ENCODE measurements around the gene LBP. TPM values are rescaled to one million over a fixed set of nuclear protein-coding genes. Genes with fewer than 3 reads are reported as not detected.
"Not testable (repeated sequence)": the region's sequence is repeated elsewhere in the genome, so short reads cannot be mapped to it uniquely, and the experiment has no call there.

Gene LBP
- total RNA-seq, 4 donors from 2014 or later = 0.45 to 3.4 (median 2.3) TPM

DNA sequence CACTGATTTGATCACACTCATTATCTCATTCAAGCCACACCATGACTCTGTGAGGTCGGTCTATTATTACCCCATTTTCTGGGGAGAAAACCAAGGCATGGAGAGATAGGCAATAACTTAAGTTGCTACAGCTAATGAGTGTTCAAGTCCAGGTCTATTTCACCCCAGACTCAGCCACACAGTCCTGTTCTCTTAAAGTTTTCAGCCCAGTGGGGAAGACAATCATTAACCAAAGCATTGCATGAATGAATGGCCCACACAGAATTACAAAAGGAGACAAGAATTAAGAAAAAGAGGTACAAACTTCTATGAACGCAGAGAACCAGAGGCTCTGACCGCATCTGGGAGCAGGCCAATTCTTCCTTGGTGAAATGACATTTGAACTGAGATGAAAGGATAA, 35.2 kb upstream of the LBP start:
- Histone ChIP-seq H3K36me3 (no peaks in the 10 kb centered on the region), H3K27ac (no peak overlapping the region), H3K4me1 (no peaks in the 10 kb centered on the region), H3K4me3 (replicated peaks in 1 of 3) (no peak overlapping the region), H3K9me3 (no peaks in the 10 kb centered on the region), H3K27me3 (no peaks in the 10 kb centered on the region)
- TF ChIP-seq POLR2A (IDR thresholded peaks at IDR 0.05) (no peak), CTCF (IDR thresholded peaks at IDR 0.05) (no peak)
- no peak for DNase-seq
- intact Hi-C loops (cut with DNase I) = no loop called here
- 91 to 94% methylated on average over 3 of the region's 3 CpGs for WGBS, 2 donors

GRCh38 chr20:38311491-38311890, 34.8 kb upstream of the LBP start:
- Histone ChIP-seq H3K27ac (no peak overlapping the region), H3K27me3 (no peaks in the 10 kb centered on the region), H3K9me3 (no peaks in the 10 kb centered on the region), H3K36me3 (no peaks in the 10 kb centered on the region), H3K4me3 (replicated peaks in 1 of 3) (no peak overlapping the region), H3K4me1 (no peaks in the 10 kb centered on the region)
- TF ChIP-seq CTCF (IDR thresholded peaks at IDR 0.05) (no peak), POLR2A (IDR thresholded peaks at IDR 0.05) (no peak)
- intact Hi-C loops (cut with DNase I) = no loop called here
- no peak for DNase-seq
- 55 to 64% methylated on average over 3 of the region's 3 CpGs for WGBS, 2 donors

- Histone ChIP-seq H3K4me3 (replicated peaks in 1 of 3) (no peak overlapping the region), H3K9me3 (no peaks in the 10 kb centered on the region), H3K4me1 (no peaks in the 10 kb centered on the region), H3K36me3 (no peaks in the 10 kb centered on the region), H3K27me3 (no peaks in the 10 kb centered on the region), H3K27ac (no peak overlapping the region)
- TF ChIP-seq POLR2A (IDR thresholded peaks at IDR 0.05) (no peak), CTCF (IDR thresholded peaks at IDR 0.05) (no peak)
- WGBS, 2 donors = 84 to 95% methylated on average over 2 of the region's 2 CpGs
- no peak for DNase-seq
- intact Hi-C loops (cut with DNase I) = no loop called here
Observed at GRCh38 chr20:38313676-38314075, 32.6 kb upstream of the LBP start.

DNA sequence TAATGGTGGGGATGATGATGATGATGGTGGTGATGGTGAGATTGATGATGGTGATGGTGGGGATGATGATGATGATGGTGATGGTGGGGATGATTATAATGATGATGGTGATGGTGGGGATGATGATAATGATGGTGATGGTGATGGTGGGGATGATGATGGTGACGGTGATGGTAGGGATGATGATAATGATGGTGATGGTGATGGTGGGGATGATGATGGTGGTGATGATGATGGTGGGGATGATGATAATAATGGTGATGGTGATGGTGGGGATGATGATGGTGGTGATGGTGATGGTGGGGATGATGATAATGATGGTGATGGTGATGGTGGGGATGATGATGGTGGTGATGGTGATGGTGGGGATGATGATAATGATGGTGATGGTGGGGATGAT, 31.9 kb upstream of the LBP start:
- H3K4me3 ChIP-seq (replicated peaks in 1 of 3); H3K9me3 ChIP-seq; H3K27me3 ChIP-seq; H3K4me1 ChIP-seq; H3K27ac ChIP-seq; H3K36me3 ChIP-seq; intact Hi-C loops (cut with DNase I); DNase-seq: not testable (repeated sequence)
- 92 to 94% methylated on average over 1 of the region's 1 CpG for WGBS, 2 donors

GRCh38 chr20:38315290-38315966, 30.9 kb upstream of the LBP start:
- Histone ChIP-seq H3K36me3 (no peaks in the 10 kb centered on the region), H3K9me3 (no peaks in the 10 kb centered on the region), H3K27me3 (no peaks in the 10 kb centered on the region), H3K4me1 (no peaks in the 10 kb centered on the region), H3K27ac (no peak overlapping the region), H3K4me3 (replicated peaks in 1 of 3) (no peak overlapping the region)
- DNase-seq = no peak
- intact Hi-C loops (cut with DNase I) = no loop called here
- 68 to 72% methylated on average over 5 of the region's 5 CpGs for WGBS, 2 donors
- TF ChIP-seq CTCF (IDR thresholded peaks at IDR 0.05) (no peak), POLR2A (IDR thresholded peaks at IDR 0.05) (no peak)
